ENCODE measurements around the gene IL22RA2.

The IL22RA2 gene

DNA sequence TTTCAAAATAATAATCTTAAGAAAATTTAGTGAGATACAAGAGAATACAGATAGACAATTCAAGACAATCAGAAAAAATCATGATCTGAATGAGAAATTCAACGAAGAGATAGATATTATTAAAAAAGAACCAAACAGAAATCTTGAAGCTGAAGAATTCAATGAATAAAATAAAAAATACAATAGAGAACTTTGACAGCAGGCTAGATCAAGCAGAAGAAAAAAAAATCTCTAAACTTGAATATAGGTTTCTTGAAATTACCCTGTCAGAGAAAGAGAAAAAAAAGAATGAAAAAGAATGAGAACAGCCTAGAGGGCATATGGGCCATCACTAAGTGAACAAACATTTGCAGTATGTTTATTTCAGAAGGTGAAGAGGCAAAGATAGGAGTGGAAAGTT, 39.0 kb downstream of the IL22RA2 start:
- no peaks in the 10 kb centered on the region for H3K27me3 ChIP-seq
- DNase-seq: no peak
- no peaks in the 10 kb centered on the region for H3K4me1 ChIP-seq
- H3K36me3 ChIP-seq: no peaks in the 10 kb centered on the region
- no peaks in the 10 kb centered on the region; the same call in 1 of the 2 replicates for H3K9me3 ChIP-seq
- TF ChIP-seq, protein P1, sequence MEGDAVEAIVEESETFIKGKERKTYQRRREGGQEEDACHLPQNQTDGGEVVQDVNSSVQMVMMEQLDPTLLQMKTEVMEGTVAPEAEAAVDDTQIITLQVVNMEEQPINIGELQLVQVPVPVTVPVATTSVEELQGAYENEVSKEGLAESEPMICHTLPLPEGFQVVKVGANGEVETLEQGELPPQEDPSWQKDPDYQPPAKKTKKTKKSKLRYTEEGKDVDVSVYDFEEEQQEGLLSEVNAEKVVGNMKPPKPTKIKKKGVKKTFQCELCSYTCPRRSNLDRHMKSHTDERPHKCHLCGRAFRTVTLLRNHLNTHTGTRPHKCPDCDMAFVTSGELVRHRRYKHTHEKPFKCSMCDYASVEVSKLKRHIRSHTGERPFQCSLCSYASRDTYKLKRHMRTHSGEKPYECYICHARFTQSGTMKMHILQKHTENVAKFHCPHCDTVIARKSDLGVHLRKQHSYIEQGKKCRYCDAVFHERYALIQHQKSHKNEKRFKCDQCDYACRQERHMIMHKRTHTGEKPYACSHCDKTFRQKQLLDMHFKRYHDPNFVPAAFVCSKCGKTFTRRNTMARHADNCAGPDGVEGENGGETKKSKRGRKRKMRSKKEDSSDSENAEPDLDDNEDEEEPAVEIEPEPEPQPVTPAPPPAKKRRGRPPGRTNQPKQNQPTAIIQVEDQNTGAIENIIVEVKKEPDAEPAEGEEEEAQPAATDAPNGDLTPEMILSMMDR (IDR thresholded peaks at IDR 0.05; ENCODE audit: low read depth, low read length): no peak
- H3K4me3 ChIP-seq (ENCODE audit: low read depth, low read length): no peak overlapping the region

DNA sequence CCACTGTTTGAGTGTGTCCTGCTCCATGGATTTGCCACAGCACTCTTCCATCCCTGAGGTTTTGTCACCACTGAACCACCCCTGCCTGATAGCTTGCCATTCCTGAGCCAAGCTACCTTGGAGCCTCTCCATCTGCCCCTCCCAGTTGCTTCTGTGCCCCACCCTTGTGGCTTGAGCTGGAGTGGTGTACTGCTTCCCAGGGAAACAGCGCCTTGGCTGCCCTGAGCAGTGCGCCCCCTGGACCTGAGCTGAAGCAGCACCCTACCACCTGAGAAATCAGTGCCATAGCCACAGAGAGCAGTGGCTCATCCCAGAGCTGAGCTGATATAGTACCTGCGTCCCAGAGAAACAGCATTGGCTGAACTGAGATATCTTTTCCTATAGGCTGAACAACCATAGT, 40.3 kb downstream of the IL22RA2 start:
- Histone ChIP-seq H3K36me3 (no peaks in the 10 kb centered on the region), H3K4me1 (no peaks in the 10 kb centered on the region), H3K4me3 (ENCODE audit: low read depth, low read length) (no peak overlapping the region), H3K9me3 (no peaks in the 10 kb centered on the region; the same call in 1 of the 2 replicates), H3K27me3 (no peaks in the 10 kb centered on the region)
- DNase-seq: no peak
- TF ChIP-seq, protein P1 (IDR thresholded peaks at IDR 0.05; ENCODE audit: low read depth, low read length): no peak

DNA sequence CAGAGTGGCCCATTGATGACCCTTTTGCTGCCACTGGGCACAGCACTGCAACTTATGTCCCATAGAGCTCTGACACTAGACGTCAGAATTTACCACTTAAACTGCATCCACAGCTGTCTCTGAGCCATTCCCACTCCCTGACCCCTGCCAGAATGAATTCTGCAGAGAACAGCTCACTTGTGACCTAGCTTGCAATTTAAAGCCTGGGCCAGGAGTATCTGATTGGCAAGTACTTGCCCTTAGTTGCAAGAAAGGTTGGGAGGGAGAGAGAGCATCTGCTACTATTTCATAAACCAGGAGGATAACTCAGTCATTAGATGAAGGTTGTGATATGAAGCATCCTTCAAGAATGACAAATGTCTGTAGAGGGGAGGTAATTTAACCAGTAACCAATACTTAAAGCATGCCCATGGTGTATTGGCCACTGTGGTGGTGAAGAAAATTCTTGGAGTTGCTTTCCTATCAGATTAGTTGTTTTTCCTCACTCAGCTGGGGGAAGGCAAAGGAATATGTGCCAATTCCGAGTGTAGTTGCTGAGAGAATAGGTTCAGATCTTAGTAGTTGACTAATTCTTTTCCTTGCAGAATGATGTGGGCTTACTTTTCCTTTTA, 46.5 kb downstream of the IL22RA2 start:
- H3K4me1 ChIP-seq: no peaks in the 10 kb centered on the region
- H3K9me3 ChIP-seq: no peaks in the 10 kb centered on the region
- H3K4me3 ChIP-seq (ENCODE audit: low read depth, low read length): no peak overlapping the region
- no peaks in the 10 kb centered on the region for H3K36me3 ChIP-seq
- no peak for DNase-seq
- TF ChIP-seq, protein P1 (IDR thresholded peaks at IDR 0.05; ENCODE audit: low read depth, low read length): no peak
- H3K27me3 ChIP-seq: no peaks in the 10 kb centered on the region

DNA sequence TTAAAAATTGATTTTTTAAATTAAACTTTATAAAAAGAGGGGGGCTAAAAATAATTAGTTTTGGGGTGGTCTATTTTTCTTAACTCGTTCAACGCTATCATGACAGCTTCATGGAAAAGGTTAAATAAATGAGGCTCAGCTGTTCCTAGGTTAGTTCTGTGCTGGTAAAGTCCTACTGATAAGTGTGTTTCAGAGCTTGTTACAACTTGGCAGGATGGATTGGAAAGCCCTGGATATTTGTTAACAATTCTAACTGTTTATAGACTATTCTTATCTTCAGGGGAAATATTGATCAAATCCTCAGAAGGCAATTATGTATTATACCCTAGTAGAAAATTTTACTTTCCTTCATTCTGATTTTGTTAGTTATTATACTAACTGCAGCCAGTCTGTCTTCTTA, 50.4 kb downstream of the IL22RA2 start:
- Histone ChIP-seq H3K4me1 (no peaks in the 10 kb centered on the region), H3K27me3 (no peaks in the 10 kb centered on the region), H3K4me3 (ENCODE audit: low read depth, low read length) (no peak overlapping the region), H3K9me3 (no peaks in the 10 kb centered on the region), H3K36me3 (no peaks in the 10 kb centered on the region)
- TF ChIP-seq, protein P1 (IDR thresholded peaks at IDR 0.05; ENCODE audit: low read depth, low read length): no peak
- no peak for DNase-seq

DNA sequence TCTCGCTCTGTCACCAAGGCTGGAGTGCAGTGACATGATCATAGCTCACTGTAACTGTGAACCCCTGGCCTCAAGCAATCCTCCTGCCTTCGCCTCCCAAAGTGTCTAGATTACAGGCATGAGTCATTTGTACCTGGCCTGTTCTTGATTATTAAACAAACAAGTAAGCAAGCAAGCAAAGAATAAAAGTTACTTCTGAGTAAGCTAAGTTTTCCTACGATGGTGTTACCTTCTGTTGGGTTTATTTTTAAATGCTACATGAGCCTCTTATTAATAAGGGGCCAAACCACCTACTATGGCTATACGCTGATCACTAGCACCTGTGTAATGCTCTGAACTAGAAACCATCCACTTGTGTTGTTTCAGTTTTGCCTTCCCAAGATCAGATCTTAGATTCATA, 50.8 kb downstream of the IL22RA2 start:
- no peak for DNase-seq
- Histone ChIP-seq H3K27me3 (no peaks in the 10 kb centered on the region), H3K9me3 (no peaks in the 10 kb centered on the region), H3K36me3 (no peaks in the 10 kb centered on the region), H3K4me1 (no peaks in the 10 kb centered on the region), H3K4me3 (ENCODE audit: low read depth, low read length) (no peak overlapping the region)
- TF ChIP-seq, protein P1 (IDR thresholded peaks at IDR 0.05; ENCODE audit: low read depth, low read length): no peak

DNA sequence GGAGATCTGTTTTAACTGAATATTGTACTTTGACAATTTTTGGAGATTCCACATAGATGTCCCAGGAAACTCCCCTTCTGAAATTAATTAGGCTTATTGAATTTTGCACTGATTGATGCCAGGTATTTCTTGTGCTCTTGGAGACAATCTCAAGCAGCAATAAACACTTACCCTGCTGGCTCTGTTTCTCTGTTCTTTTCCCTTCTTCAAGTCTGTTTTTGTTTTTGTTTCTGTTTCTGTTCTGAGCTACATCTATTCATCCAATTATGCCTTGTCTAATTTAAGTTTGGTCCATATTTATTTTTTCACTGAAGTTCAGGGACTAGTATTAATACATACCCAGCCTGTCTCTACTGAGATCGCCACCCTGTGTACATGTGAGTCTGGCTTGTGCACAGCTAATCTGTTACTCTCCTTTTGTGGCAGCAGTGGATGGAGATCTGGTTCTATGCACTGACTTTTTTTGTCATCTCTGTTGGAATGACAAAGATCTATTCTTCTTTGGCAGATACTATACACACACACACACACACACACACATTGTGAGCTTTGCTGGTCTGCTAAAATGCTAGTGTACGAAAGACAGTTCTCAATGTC, 51.9 kb downstream of the IL22RA2 start:
- no peaks in the 10 kb centered on the region for H3K27me3 ChIP-seq
- H3K36me3 ChIP-seq: no peaks in the 10 kb centered on the region
- TF ChIP-seq, protein P1 (IDR thresholded peaks at IDR 0.05; ENCODE audit: low read depth, low read length): no peak
- no peak overlapping the region for H3K4me3 ChIP-seq (ENCODE audit: low read depth, low read length)
- no peak for DNase-seq
- H3K4me1 ChIP-seq: no peaks in the 10 kb centered on the region
- H3K9me3 ChIP-seq: no peaks in the 10 kb centered on the region

Data from BE2C (cell line).